Peyer's patch (tissue), 4 donors: ENCODE data around the gene USP9X. TPM values are rescaled to one million over a fixed set of nuclear protein-coding genes. Genes with fewer than 3 reads are reported as not detected.
A peak's percentile ranks its signal among the peaks of the same experiment; 100 is the strongest.

Experiments
- DNase-seq, 3 donors: peaks; one replicate each; pipeline ENCODE4 v3.0.0-alpha.2; 2017 to 2019
- H3K27ac ChIP-seq, 4 donors: fragments of 200-600 bp; sonication (generic); one replicate each; pipeline ENCODE4 v1.5.1; 2016 to 2019
- H3K27me3 ChIP-seq, 2 donors: fragments of 200-600 bp; sonication (generic); one replicate each; pipeline ENCODE4 v1.5.1; 2019
- H3K36me3 ChIP-seq, 3 donors: fragments of 200-600 bp; sonication (generic); one replicate each; pipeline ENCODE4 v1.5.1; 2016 to 2019
- H3K4me1 ChIP-seq, 4 donors: fragments of 200-600 bp; sonication (generic); one replicate each; pipeline ENCODE4 v1.5.1; 2016 to 2019
- H3K4me3 ChIP-seq, 4 donors: fragments of 200-600 bp; sonication (generic); 1 replicate in 3 of 4; 2 replicates in 1 of 4; pipeline ENCODE4 v1.5.1; 2016 to 2019; ENCODE audit warnings: mild to moderate bottlenecking in 1 of 4
- H3K9me3 ChIP-seq, 4 donors: fragments of 200-600 bp; sonication (generic); one replicate each; pipeline ENCODE4 v1.5.1; 2016 to 2019; ENCODE audit warnings: mild to moderate bottlenecking in 1 of 4
- POLR2A ChIP-seq, 2 donors: fragments of 450-650 bp; IDR thresholded peaks; one replicate each; pipeline ENCODE4 v1.5.1; 2017; ENCODE audit warnings: antibody characterized with exemption in 2 of 2, mild to moderate bottlenecking in 2 of 2, moderate library complexity in 2 of 2
- total RNA-seq, 4 donors: library from RNA; depleted of rRNA; stranded (reverse); fragments of >200 nt; gene quantifications; one replicate each; pipeline ENCODE4 v1.1.0, GENCODE V29; 2016
- TF ChIP-seq, protein P1 (sequence below), 6 experiments: fragments of 450-650 bp in 4 of 6; fragments of 200-600 bp in 2 of 6; sonication (generic) in 1 of 6; IDR thresholded peaks; one replicate each; pipeline ENCODE4 v1.5.1; 2017 to 2019; ENCODE audit warnings: antibody characterized with exemption in 6 of 6, mild to moderate bottlenecking in 3 of 6, moderate library complexity in 1 of 6

The USP9X gene
- total RNA-seq, 4 donors from 2014 or later, result 75.9 to 114 (median 102) TPM

DNA sequence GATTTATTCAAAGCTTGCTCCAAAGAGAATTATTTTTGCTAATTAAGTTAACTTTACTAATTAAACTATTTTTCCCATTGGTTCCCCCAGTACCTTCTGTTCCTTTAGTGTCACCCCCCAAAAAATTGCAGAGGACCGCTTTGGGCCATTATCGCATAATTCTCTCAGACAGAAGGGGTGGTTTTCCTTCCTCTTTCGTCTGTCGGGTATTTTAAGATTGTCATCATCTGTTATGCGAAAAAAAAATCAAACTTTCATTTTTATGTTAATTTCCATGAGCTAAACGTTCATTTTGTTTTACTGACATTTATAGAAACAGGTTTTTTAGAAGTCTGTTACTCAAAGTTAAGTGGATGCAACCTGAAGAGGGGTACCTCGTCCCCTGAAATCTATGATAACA is 172.6 kb downstream of the USP9X start:
- H3K4me3 ChIP-seq, result no peak overlapping the region
- TF ChIP-seq POLR2A (IDR thresholded peaks at IDR 0.05), result no peak
- TF ChIP-seq, protein P1, sequence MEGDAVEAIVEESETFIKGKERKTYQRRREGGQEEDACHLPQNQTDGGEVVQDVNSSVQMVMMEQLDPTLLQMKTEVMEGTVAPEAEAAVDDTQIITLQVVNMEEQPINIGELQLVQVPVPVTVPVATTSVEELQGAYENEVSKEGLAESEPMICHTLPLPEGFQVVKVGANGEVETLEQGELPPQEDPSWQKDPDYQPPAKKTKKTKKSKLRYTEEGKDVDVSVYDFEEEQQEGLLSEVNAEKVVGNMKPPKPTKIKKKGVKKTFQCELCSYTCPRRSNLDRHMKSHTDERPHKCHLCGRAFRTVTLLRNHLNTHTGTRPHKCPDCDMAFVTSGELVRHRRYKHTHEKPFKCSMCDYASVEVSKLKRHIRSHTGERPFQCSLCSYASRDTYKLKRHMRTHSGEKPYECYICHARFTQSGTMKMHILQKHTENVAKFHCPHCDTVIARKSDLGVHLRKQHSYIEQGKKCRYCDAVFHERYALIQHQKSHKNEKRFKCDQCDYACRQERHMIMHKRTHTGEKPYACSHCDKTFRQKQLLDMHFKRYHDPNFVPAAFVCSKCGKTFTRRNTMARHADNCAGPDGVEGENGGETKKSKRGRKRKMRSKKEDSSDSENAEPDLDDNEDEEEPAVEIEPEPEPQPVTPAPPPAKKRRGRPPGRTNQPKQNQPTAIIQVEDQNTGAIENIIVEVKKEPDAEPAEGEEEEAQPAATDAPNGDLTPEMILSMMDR (IDR thresholded peaks at IDR 0.05), result no peak
- DNase-seq, result no peak
- H3K27me3 ChIP-seq, result no peaks in the 10 kb centered on the region
- no peak overlapping the region for H3K27ac ChIP-seq
- no peaks in the 10 kb centered on the region for H3K36me3 ChIP-seq
- no peaks in the 10 kb centered on the region for H3K9me3 ChIP-seq
- no peaks in the 10 kb centered on the region for H3K4me1 ChIP-seq

DNA sequence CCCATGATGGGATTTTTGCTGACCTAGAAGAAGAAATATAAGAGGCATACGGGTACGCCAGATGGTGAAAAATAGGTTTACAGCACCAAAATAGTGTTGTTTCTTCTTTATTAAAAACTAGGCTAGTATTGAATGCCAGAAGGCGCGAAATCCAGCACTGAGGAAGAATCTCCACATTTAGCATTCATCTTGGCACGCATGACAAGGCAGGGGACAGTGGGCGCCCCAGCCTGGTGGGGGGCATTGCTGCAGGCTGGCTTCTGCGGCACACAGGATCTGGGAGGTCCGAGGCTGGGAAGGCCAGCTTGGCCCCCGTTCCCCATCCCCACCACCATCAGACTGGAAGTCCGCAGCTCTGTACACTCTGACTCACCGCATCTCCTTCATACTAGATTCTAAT is 173.0 kb downstream of the USP9X start:
- Histone ChIP-seq H3K27me3 (no peaks in the 10 kb centered on the region), H3K4me3 (no peak overlapping the region), H3K27ac (no peak overlapping the region), H3K36me3 (no peaks in the 10 kb centered on the region), H3K4me1 (no peaks in the 10 kb centered on the region), H3K9me3 (no peaks in the 10 kb centered on the region)
- no peak for DNase-seq
- no peak for TF ChIP-seq POLR2A (IDR thresholded peaks at IDR 0.05)
- TF ChIP-seq, protein P1 (IDR thresholded peaks at IDR 0.05), result no peak

DNA sequence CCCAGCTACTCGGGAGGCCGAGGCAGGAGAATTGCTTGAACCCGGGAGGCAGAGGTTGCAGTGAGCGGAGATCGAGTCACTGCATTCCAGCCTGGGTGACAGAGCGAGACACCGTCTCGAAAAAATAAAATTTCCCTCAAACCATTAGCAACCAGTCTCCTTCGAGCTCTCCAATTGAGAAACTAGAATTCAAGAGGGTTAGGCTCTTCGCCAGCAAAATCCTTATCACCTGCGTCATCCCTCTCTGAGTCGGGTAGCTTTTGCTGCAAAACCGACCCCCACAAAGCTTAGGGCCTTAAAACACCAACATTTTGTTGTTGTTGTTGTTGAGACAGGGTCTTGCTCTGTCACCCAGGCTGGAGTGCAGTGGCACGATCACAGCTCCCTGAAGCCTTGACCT is 173.6 kb downstream of the USP9X start:
- H3K36me3 ChIP-seq, result no peaks in the 10 kb centered on the region
- H3K27ac ChIP-seq, result no peak overlapping the region
- no peak for TF ChIP-seq POLR2A (IDR thresholded peaks at IDR 0.05)
- TF ChIP-seq, protein P1 (IDR thresholded peaks at IDR 0.05), result no peak
- no peaks in the 10 kb centered on the region for H3K9me3 ChIP-seq
- no peaks in the 10 kb centered on the region for H3K4me1 ChIP-seq
- no peak overlapping the region for H3K4me3 ChIP-seq
- no peak for DNase-seq
- no peaks in the 10 kb centered on the region for H3K27me3 ChIP-seq

DNA sequence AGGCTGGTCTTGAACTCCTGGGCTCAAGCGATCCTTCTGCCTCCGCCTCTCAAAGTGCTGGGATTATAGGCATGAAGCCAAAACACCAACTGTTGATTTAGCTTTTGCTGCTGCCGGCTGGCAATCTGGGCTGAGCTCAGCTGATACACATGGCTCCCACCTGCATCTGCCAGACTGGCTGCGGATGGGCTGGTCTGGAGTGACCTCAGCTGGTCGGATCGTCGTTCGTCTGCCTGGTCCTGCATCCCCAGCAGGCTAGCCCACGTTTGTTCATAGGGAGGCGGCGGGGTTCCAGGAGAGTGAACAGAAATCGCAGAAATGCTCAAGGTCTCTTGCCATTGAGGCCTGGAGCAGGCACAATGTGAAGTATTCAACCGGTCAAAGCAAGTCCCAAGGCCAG is 174.3 kb downstream of the USP9X start:
- H3K4me1 ChIP-seq, result no peaks in the 10 kb centered on the region
- no peak for TF ChIP-seq POLR2A (IDR thresholded peaks at IDR 0.05)
- TF ChIP-seq, protein P1 (IDR thresholded peaks at IDR 0.05), result no peak
- no peak overlapping the region for H3K27ac ChIP-seq
- DNase-seq, result no peak
- H3K4me3 ChIP-seq, result no peak overlapping the region
- H3K36me3 ChIP-seq, result no peaks in the 10 kb centered on the region
- no peaks in the 10 kb centered on the region for H3K9me3 ChIP-seq
- no peaks in the 10 kb centered on the region for H3K27me3 ChIP-seq

DNA sequence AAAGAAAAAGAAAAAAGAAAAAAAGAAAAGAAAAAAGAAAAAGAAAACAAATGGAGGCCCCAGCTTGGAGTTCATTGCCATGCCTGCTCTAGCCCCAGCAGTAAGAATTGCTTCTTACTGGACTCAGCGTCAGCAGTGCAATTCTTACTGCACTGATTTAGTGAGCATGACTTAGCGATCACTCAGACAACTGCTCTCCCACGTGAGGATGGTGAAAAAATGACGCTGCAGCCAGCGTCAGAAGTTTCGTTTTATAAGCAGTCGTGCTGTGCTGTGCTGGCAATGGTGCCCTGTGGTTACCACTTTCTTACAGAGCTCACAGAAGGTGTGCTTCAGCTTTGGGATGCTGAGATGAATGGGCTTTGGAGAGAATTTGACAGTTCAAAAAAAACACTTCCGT is 180.4 kb downstream of the USP9X start:
- peak in 2 of 3 donors; percentile 24 to 53 for DNase-seq
- Histone ChIP-seq H3K4me3 (peak overlapping the region in 1 of 4 donors; percentile 19), H3K27me3 (no peaks in the 10 kb centered on the region), H3K27ac (no peak overlapping the region), H3K36me3 (no peaks in the 10 kb centered on the region), H3K9me3 (no peaks in the 10 kb centered on the region), H3K4me1 (no peaks in the 10 kb centered on the region)
- TF ChIP-seq, protein P1 (IDR thresholded peaks at IDR 0.05), result no peak
- no peak for TF ChIP-seq POLR2A (IDR thresholded peaks at IDR 0.05)

DNA sequence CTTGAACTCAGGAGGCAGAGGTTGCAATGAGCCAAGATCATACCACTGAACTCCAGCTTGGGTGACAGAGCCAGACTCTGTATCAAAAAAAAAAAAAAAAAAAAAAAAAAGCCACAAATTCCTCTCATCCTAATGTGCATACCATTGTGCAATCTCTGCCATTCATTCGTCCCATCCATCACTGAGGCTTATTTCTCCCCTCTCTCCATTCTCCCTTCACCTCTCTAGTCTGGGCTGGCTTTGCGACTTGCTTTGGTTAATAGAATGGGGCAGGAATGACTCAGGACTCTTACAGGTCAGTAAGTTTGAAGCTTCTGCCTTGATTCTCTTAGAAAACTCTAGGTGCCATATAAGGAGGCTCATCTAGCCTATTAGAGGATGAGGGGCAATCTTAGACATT is 188.4 kb downstream of the USP9X start:
- H3K27me3 ChIP-seq, result no peaks in the 10 kb centered on the region
- TF ChIP-seq POLR2A (IDR thresholded peaks at IDR 0.05), result no peak
- TF ChIP-seq, protein P1 (IDR thresholded peaks at IDR 0.05), result no peak
- DNase-seq, result no peak
- H3K4me3 ChIP-seq, result no peak overlapping the region
- peaks cover 0 to 5% (median 0%) of the 10 kb centered on the region in 4 donors for H3K4me1 ChIP-seq
- no peaks in the 10 kb centered on the region for H3K36me3 ChIP-seq
- no peak overlapping the region for H3K27ac ChIP-seq
- H3K9me3 ChIP-seq, result no peaks in the 10 kb centered on the region
